G401 (cell line): ENCODE measurements around the gene CHN2. TPM values are rescaled to one million over a fixed set of nuclear protein-coding genes. Genes with fewer than 3 reads are reported as not detected.

Source experiments
- DNase-seq: peaks from one replicate; pipeline ENCODE4 v3.0.0-alpha.2; 2015; ENCODE audit warnings: low spot score
- in situ Hi-C: cut with HindIII; loops from 2 replicates; pipeline ENCODE4 v1.10.0; 2016; ENCODE audit warnings: low sequenced_read_pairs, mixed read lengths
- total RNA-seq: library from RNA; depleted of rRNA; stranded (reverse); fragments of >200 nt; shearing (Covaris generic); gene quantifications from 2 replicates; pipeline ENCODE4 v1.2.3, GENCODE V29; 2014

CHN2 gene
- total RNA-seq, 1 experiment from 2014 or later = not detected

DNA sequence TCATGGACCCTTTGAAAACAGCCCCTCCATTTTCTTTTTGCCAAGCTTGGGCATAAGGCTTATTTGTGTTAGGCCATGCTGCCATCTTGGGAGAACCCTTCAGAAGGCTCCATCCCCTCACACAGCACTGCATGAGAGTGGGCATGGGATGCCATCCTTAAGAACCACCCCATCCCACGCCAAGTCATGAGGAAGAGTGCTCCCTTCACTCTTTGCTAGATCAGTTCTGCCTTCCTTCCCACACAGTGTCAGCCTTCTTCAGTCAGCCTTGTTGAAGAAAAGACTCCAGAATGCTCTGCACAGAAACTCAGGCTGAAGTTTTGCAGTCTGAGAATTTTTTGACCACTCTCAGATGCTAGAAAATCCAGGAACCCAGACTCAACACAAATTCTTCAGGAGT is 15.5 kb upstream of the CHN2 start:
- in situ Hi-C loops = no loop called here
- DNase-seq = no peak

DNA sequence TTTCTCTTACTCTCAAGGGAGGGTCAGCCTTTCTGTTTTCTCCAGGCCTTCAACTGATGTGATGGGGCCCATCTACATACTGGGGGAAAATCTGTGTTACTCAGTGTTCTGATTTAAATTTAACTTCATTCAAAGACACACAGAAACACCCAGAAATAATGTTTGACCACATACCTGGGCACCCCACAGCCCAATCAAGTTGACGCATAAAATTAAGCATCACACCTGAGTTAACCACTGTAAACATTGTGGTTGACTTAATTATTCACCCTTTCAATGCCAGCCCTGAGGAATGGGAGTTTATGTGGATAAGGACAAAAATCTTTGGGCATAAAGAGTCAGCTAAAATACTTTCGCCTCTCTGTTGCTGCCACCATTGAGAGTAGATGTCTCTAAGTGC is 10.0 kb upstream of the CHN2 start:
- in situ Hi-C loops = no loop called here
- DNase-seq = no peak

- DNase-seq = no peak
- in situ Hi-C loops = no loop called here
Observed at GRCh38 chr7:29185613-29186012, 9.0 kb upstream of the CHN2 start.

DNA sequence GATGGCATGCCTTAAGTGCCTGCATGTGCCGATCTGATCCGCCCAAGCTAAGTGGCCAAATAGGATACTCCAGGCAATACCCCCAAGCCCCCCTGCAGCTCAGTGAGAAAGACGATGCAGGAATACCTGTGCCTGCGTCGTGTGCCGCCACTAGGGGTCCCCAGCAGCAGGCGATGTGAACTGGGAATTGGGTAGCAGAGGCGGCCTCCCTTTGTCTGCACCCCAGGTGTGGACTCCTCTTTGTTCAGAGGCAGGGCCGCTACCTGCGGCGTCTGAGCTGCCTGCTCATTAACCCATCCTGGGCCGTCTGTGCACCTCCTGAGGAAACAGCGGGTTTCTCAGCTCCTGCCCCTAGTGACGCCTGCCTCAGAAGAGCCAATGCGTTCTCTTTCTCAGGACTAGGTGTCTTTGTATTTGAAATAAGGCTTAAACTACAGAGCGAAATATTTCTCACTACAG is 4.8 kb upstream of the CHN2 start:
- in situ Hi-C loops = no loop called here
- DNase-seq = peak; percentile 84

GRCh38 chr7:29190349-29191045 is 4.1 kb upstream of the CHN2 start:
- DNase-seq = peak; percentile 12
- in situ Hi-C loops = no loop called here

- no peak for DNase-seq
- in situ Hi-C loops = no loop called here
Observed at GRCh38 chr7:29192323-29192722, 2.3 kb upstream of the CHN2 start.

DNA sequence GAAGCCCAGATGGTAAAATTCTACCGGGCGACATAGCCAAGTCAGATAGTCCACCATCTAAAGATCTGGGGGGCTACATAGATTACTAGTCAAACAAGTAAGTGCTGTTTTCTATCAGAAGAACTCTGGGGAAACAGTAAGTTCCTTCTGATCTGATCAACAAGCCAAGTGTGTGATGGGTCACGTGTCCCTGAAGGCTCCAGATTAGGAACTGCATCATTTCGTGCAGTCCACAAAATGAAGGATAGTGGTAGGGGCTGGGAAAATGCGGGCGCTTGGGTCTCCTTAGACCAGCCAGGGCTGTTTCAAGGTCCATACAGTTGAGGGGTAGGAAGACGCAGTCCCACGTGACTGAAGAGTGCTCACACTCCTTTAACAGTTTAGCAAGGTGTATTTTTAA is 1.8 kb upstream of the CHN2 start:
- DNase-seq = peak; percentile 84
- in situ Hi-C loops = no loop called here

DNA sequence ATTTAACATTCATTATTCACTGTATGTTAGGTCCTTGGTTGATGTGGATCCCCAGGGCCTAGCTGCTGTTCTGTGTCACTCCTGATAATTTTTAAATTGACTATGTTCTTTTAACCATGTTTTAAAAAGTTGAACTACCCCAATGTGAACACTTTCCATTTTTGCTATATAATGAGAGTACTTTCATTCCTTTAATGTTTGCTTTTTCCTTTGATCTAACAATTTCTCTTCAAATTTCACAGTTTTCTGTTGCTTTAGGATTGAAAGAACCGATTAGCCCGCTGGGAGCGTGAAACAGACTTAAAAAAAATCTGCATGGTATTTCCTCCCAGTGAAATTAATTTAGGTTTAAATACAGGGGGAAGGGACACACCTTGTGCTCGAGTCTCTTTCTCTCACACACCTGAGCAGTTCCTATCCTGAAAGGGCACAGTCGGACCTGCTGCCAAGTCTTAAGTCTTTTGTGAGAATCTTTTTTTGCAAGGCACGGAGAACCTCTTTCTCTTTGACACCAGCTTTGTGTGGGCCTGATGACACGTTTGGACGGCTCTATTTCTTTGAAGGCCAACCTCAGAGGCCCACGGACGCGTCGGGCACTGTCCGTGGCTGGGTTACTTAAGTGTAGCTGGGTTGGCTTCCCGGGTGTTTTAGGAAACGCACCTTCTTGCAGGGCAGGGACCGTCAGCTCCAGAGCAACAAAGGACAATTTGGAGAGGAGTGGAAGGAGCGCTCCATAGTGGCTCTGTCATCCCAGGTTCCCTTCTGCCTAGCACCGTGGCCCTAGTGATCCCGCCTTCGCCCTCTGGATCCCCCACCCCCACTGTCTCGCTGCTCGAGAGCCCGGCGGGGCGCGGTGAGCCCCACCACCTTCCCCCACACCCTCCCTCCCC is 1.0 kb upstream of the CHN2 start:
- in situ Hi-C loops = no loop called here
- DNase-seq = peak; percentile 69

DNA sequence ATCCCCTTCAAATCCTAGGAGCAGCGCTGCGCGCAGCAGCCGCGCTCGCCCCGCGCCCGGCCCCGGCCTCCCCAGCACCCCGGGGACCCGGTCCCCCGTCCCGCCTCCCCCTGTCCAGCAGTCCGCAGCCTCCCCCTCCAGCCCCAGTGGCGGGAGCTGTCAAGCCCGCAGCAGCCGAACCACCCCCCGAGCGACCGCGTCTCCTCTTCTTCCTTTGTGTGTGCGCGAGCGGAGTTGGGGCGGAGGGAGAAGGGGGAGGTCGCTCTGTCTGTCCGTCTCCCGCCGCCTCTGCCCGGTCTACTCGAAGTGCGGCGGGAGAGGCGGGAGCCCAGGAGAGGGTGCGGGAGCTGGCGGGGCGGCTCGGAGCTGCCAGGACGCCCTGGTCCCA is 375 bp upstream of the CHN2 start:
- no peak for DNase-seq
- in situ Hi-C loops = no loop called here

DNA sequence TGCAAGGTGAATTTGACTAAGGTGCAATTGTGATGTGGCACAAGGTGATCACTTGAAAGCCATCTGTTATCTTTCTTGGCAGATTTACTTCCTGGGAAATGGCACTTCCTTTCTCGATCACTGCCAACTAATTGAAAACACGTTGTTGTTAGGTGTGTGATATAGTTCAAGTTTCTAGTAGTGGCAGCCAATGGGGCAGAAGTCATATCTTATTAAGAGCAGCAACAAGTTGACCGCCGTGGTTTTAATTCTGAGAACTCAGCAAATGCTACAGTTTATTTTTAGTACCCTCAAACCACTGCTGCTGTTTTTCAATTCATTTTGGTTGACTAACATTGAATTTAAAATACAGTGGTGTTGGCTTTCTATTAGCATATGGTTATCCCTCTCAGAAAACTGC is 1.6 kb downstream of the CHN2 start:
- peak; percentile 85 for DNase-seq
- in situ Hi-C loops = no loop called here

- in situ Hi-C loops = no loop called here
- DNase-seq = peak; percentile 61
Observed at GRCh38 chr7:29196971-29197595, 2.5 kb downstream of the CHN2 start.

GRCh38 chr7:29197916-29198315 is 3.3 kb downstream of the CHN2 start:
- peak; percentile 81 for DNase-seq
- in situ Hi-C loops = no loop called here

GRCh38 chr7:29199776-29200175 is 5.2 kb downstream of the CHN2 start:
- peak; percentile 95 for DNase-seq
- in situ Hi-C loops = no loop called here

DNA sequence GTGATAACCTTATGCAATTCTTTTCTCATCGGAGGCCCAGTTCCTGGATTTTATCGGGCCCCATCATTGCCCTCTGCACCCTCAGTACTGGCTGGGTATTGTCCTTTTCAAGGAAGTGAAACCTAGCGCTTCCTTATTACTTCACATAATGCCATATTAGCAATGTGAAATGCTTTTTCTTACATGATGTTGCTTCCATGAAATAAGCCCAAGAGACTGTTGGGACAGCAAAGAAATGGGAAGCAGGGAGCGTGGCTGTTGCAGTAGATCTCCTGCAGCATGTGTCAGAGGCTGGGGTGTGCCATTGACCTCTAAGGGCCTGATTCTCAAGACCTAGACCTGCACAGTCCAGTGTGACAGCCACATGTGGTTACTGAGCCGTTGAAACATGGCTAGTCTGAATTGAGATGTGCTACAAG is 8.1 kb downstream of the CHN2 start:
- DNase-seq = peak; percentile 28
- in situ Hi-C loops = no loop called here

GRCh38 chr7:29204491-29205272 is 10.1 kb downstream of the CHN2 start:
- peak; percentile 38 for DNase-seq
- in situ Hi-C loops = no loop called here

- DNase-seq = peak; percentile 50
- in situ Hi-C loops = no loop called here
Observed at GRCh38 chr7:29207162-29207801, 12.7 kb downstream of the CHN2 start.

DNA sequence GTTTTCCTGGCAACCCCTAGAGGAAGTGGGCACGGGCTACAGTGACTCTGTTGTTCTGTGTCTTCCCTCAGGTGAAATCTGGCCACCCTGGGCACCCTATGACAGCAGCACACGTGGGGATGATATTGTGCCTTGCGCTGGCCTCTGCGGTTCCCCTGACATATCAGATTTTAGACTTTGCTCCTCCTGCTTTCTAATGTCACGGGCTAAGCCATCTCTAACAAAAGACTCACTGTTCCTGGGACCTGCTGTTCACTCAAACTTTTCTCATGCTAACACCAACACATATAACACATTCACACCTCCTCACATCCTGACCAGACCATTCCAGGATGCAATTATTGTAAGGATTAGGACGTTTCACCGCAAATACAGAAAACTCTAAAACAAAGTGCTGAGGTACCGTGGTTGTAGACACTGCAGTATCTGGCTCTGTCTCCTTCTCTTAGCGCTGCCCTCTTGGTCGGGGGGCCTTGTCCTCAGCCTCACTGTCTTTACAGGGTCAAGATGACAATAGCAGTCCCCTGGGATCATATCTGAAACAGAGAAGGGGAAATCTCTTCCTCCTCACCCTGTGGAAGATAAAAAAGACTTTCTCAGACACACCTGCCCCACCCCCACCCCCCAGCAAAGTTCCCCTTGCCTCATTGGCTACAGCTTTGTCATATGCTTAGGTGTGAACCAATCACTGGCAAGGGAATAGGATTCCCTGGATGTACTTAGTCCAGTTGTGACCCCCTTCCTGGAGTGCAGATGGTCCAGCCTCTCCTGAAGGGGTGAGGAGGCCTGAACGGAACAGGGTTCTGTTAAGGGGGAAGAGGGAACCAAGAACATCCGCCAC is 14.1 kb downstream of the CHN2 start:
- in situ Hi-C loops = no loop called here
- DNase-seq = peak; percentile 27

GRCh38 chr7:29209745-29210144 is 15.2 kb downstream of the CHN2 start:
- in situ Hi-C loops = no loop called here

More at GRCh38 chr7:29209745-29210144, 15.2 kb downstream of the CHN2 start:
- no peak for DNase-seq
